ENCODE results near the gene SNED1.

The SNED1 gene
- total RNA-seq, result 29.9 to 49.2 (median 30.6) reads per million in 3 donors

- Histone ChIP-seq H3K9me3 (ENCODE audit: control insufficient read depth, low read length) (peaks cover under 1% of the 10 kb centered on the region), H3K4me3 (ENCODE audit: insufficient read depth, low read depth, low read length, poor library complexity, severe bottlenecking) (peak within 1 kb of the TSS; percentile 12), H3K36me3 (ENCODE audit: control insufficient read depth, insufficient read depth, low read length) (no peaks in the 10 kb centered on the region), H3K4me1 (ENCODE audit: control insufficient read depth, insufficient read depth, low read length, poor library complexity, severe bottlenecking) (no peaks in the 10 kb centered on the region), H3K27me3 (replicated peaks; ENCODE audit: control insufficient read depth, insufficient read depth, low read length, poor library complexity, severe bottlenecking) (peaks cover 5% of the 10 kb centered on the region), H3K27ac (ENCODE audit: insufficient read depth, low read length, poor library complexity, severe bottlenecking) (no peak within 1 kb of the TSS)
- peak in 2 of 3 donors; percentile 18 to 34 for DNase-seq
These were observed at the start of gene SNED1 for GRCh38 chr2:240997856-240998705. SNED1 (plus strand) TSS chr2:240998618; CDS start chr2:240998838, 220 bp downstream.

GRCh38 chr2:240948905-240949790 is 49.3 kb upstream of the SNED1 start:
- Histone ChIP-seq H3K36me3 (ENCODE audit: control insufficient read depth, insufficient read depth, low read length) (no peaks in the 10 kb centered on the region), H3K4me1 (ENCODE audit: control insufficient read depth, insufficient read depth, low read length, poor library complexity, severe bottlenecking) (no peaks in the 10 kb centered on the region), H3K27ac (ENCODE audit: insufficient read depth, low read length, poor library complexity, severe bottlenecking) (no peak overlapping the region), H3K9me3 (ENCODE audit: control insufficient read depth, low read length) (no peaks in the 10 kb centered on the region), H3K27me3 (replicated peaks; ENCODE audit: control insufficient read depth, insufficient read depth, low read length, poor library complexity, severe bottlenecking) (no peaks in the 10 kb centered on the region), H3K4me3 (ENCODE audit: insufficient read depth, low read depth, low read length, poor library complexity, severe bottlenecking) (no peak overlapping the region)
- no peak for DNase-seq

GRCh38 chr2:240949791-240950705 is 48.4 kb upstream of the SNED1 start:
- H3K4me3 ChIP-seq (ENCODE audit: insufficient read depth, low read depth, low read length, poor library complexity, severe bottlenecking), result no peak overlapping the region
- no peaks in the 10 kb centered on the region for H3K36me3 ChIP-seq (ENCODE audit: control insufficient read depth, insufficient read depth, low read length)
- H3K9me3 ChIP-seq (ENCODE audit: control insufficient read depth, low read length), result no peaks in the 10 kb centered on the region
- no peak overlapping the region for H3K27ac ChIP-seq (ENCODE audit: insufficient read depth, low read length, poor library complexity, severe bottlenecking)
- H3K4me1 ChIP-seq (ENCODE audit: control insufficient read depth, insufficient read depth, low read length, poor library complexity, severe bottlenecking), result no peaks in the 10 kb centered on the region
- DNase-seq, result no peak
- no peaks in the 10 kb centered on the region for H3K27me3 ChIP-seq (replicated peaks; ENCODE audit: control insufficient read depth, insufficient read depth, low read length, poor library complexity, severe bottlenecking)

DNA sequence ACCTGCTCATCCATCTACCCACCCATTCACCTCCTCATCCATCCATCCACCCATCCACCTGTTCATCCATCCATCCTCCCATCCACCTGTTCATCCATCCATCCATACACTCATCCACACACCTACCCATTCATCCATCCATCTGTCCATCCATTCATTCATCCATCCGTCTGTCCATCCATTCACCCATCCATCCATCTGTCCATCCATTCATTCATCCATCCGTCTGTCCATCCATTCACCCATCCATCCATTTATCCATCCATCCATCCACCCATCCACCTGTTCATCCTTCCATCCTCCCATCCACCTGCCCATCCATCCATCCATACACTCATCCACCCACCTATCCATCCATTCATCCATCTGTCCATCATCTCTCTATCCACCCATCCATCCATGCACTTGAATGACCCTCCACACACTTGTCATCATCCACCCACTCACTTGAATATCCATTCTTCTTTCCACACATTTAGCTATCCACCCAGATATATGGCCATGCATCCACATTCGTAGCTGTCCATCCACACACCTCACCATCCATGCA is 47.3 kb upstream of the SNED1 start:
- Histone ChIP-seq H3K27ac (ENCODE audit: insufficient read depth, low read length, poor library complexity, severe bottlenecking) (no peak overlapping the region), H3K4me3 (ENCODE audit: insufficient read depth, low read depth, low read length, poor library complexity, severe bottlenecking) (no peak overlapping the region), H3K9me3 (ENCODE audit: control insufficient read depth, low read length) (no peaks in the 10 kb centered on the region), H3K36me3 (ENCODE audit: control insufficient read depth, insufficient read depth, low read length) (no peaks in the 10 kb centered on the region), H3K27me3 (replicated peaks; ENCODE audit: control insufficient read depth, insufficient read depth, low read length, poor library complexity, severe bottlenecking) (no peaks in the 10 kb centered on the region), H3K4me1 (ENCODE audit: control insufficient read depth, insufficient read depth, low read length, poor library complexity, severe bottlenecking) (no peaks in the 10 kb centered on the region)
- DNase-seq, result no peak

DNA sequence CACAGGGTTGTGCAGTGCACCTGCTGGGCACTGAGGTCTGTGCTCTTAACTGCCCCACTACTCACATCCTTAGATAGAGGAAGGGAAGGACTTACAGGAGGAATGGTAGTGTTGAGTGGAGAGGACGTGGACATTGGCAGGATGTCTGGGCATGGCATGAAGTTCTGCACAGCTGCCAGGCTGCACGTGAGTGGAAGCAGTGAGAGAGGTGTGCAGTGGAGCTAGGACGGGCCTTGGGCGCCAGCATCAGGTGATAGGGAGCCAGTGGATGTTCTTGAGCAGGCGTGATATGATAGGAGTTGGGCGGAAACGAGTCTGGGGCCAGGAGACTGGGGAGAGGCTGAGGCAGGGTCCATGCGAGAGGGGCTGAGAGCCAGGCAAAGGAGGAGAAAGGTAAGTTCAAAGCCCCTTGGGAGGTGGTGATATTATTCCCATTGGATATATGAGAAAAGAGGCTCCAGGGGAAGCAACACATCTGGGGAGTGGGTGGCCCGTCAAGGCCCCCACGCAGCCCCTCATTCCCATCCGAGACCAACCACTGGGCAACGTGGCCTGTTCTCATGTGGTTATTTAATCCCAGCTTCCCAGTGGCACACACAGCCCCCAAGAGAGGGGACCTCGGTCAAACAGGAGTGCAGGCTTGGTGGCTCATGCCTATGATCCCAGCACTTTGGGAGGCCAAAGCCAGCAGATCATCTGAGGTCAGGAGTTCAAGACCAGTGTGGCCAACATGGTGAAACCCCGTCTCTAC is 45.7 kb upstream of the SNED1 start:
- Histone ChIP-seq H3K9me3 (ENCODE audit: control insufficient read depth, low read length) (no peaks in the 10 kb centered on the region), H3K4me3 (ENCODE audit: insufficient read depth, low read depth, low read length, poor library complexity, severe bottlenecking) (no peak overlapping the region), H3K4me1 (ENCODE audit: control insufficient read depth, insufficient read depth, low read length, poor library complexity, severe bottlenecking) (no peaks in the 10 kb centered on the region), H3K27me3 (replicated peaks; ENCODE audit: control insufficient read depth, insufficient read depth, low read length, poor library complexity, severe bottlenecking) (peaks cover 6% of the 10 kb centered on the region), H3K27ac (ENCODE audit: insufficient read depth, low read length, poor library complexity, severe bottlenecking) (no peak overlapping the region), H3K36me3 (ENCODE audit: control insufficient read depth, insufficient read depth, low read length) (no peaks in the 10 kb centered on the region)
- no peak for DNase-seq

- Histone ChIP-seq H3K36me3 (ENCODE audit: control insufficient read depth, insufficient read depth, low read length) (no peaks in the 10 kb centered on the region), H3K9me3 (ENCODE audit: control insufficient read depth, low read length) (no peaks in the 10 kb centered on the region), H3K27ac (ENCODE audit: insufficient read depth, low read length, poor library complexity, severe bottlenecking) (no peak overlapping the region), H3K27me3 (replicated peaks; ENCODE audit: control insufficient read depth, insufficient read depth, low read length, poor library complexity, severe bottlenecking) (peaks cover 6% of the 10 kb centered on the region), H3K4me3 (ENCODE audit: insufficient read depth, low read depth, low read length, poor library complexity, severe bottlenecking) (no peak overlapping the region), H3K4me1 (ENCODE audit: control insufficient read depth, insufficient read depth, low read length, poor library complexity, severe bottlenecking) (no peaks in the 10 kb centered on the region)
- no peak for DNase-seq
These were observed 44.7 kb upstream of the SNED1 start for GRCh38 chr2:240953426-240954410.

GRCh38 chr2:240954436-240955305 is 43.7 kb upstream of the SNED1 start:
- Histone ChIP-seq H3K27ac (ENCODE audit: insufficient read depth, low read length, poor library complexity, severe bottlenecking) (no peak overlapping the region), H3K4me1 (ENCODE audit: control insufficient read depth, insufficient read depth, low read length, poor library complexity, severe bottlenecking) (no peaks in the 10 kb centered on the region), H3K9me3 (ENCODE audit: control insufficient read depth, low read length) (no peaks in the 10 kb centered on the region), H3K36me3 (ENCODE audit: control insufficient read depth, insufficient read depth, low read length) (no peaks in the 10 kb centered on the region), H3K4me3 (ENCODE audit: insufficient read depth, low read depth, low read length, poor library complexity, severe bottlenecking) (no peak overlapping the region), H3K27me3 (replicated peaks; ENCODE audit: control insufficient read depth, insufficient read depth, low read length, poor library complexity, severe bottlenecking) (peaks cover 6% of the 10 kb centered on the region)
- DNase-seq, result no peak

All from effector memory CD4-positive, alpha-beta T cell (primary cell).